Panc1 (cell line): ENCODE data around the gene HAUS8.

ENCODE experiments used
- CTCF ChIP-seq: fragments of 450-650 bp; IDR thresholded peaks from 2 replicates; pipeline ENCODE4 v1.5.1; 2017; ENCODE audit warnings: mild to moderate bottlenecking
- POLR2AphosphoS5 ChIP-seq: IDR thresholded peaks from 2 replicates; pipeline ENCODE4 v1.6.1; 2012; ENCODE audit warnings: mild to moderate bottlenecking, low read depth, low read length, moderate library complexity
- SIN3A ChIP-seq: IDR thresholded peaks from 2 replicates; pipeline ENCODE4 v1.6.1; 2012; ENCODE audit warnings: low read depth, mild to moderate bottlenecking, low read length, moderate library complexity, borderline replicate concordance; ENCODE audit not compliant: insufficient read depth
- TF ChIP-seq, protein P1 (sequence below), 2 experiments: IDR thresholded peaks; 2 replicates each; pipeline ENCODE4 v1.6.1; 2011 to 2012; ENCODE audit warnings: low read depth in 2 of 2, control low read depth in 1 of 2, low read length in 1 of 2, mild to moderate bottlenecking in 1 of 2, moderate library complexity in 1 of 2; ENCODE audit not compliant: insufficient read depth in 1 of 2

DNA sequence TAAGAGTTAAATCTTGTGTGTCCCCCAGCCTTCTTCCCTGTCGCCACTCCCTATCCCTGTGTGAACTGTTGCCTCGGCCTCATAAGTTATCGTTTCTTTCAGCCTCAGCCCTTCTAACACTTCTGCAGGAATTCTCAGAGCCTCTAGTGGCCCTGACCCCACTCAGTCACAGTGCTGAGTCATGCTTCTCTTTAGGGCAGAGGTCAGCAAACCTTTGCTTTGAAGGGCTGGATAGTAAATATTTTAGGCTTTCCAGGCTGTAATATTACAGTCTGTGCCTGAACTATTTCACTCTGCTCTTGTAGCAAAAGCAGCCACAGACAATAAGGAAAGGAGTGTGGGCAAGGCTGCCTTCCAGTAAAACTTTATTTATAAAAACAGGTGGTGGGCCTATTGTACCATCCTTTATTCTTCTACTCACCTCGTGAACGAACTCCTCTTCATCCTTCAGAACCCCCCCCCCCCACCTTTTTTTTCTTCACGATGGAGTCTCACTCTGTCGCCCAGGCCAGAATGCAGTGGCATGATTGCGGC is 22.4 kb upstream of the HAUS8 start:
- TF ChIP-seq CTCF: no peak
- TF ChIP-seq SIN3A: no peak
- TF ChIP-seq POLR2AphosphoS5: no peak
- TF ChIP-seq, protein P1, sequence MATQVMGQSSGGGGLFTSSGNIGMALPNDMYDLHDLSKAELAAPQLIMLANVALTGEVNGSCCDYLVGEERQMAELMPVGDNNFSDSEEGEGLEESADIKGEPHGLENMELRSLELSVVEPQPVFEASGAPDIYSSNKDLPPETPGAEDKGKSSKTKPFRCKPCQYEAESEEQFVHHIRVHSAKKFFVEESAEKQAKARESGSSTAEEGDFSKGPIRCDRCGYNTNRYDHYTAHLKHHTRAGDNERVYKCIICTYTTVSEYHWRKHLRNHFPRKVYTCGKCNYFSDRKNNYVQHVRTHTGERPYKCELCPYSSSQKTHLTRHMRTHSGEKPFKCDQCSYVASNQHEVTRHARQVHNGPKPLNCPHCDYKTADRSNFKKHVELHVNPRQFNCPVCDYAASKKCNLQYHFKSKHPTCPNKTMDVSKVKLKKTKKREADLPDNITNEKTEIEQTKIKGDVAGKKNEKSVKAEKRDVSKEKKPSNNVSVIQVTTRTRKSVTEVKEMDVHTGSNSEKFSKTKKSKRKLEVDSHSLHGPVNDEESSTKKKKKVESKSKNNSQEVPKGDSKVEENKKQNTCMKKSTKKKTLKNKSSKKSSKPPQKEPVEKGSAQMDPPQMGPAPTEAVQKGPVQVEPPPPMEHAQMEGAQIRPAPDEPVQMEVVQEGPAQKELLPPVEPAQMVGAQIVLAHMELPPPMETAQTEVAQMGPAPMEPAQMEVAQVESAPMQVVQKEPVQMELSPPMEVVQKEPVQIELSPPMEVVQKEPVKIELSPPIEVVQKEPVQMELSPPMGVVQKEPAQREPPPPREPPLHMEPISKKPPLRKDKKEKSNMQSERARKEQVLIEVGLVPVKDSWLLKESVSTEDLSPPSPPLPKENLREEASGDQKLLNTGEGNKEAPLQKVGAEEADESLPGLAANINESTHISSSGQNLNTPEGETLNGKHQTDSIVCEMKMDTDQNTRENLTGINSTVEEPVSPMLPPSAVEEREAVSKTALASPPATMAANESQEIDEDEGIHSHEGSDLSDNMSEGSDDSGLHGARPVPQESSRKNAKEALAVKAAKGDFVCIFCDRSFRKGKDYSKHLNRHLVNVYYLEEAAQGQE (IDR thresholded peaks at IDR 0.05; ENCODE audit: insufficient read depth in 1 of 2, low read depth in 2 of 2, low read length in 1 of 2): no peak
